ENCODE measurements around the gene RPP30.
"Not testable (repeated sequence)": the region's sequence is repeated elsewhere in the genome, so short reads cannot be mapped to it uniquely, and the experiment has no call there.

The RPP30 gene

GRCh38 chr10:90872648-90873020 lies 860 bp downstream of the RPP30 start:
- no peak for DNase-seq

- no peak for DNase-seq
These were observed 7.3 kb downstream of the RPP30 start for GRCh38 chr10:90879062-90879461.

GRCh38 chr10:90880059-90880719 lies 8.4 kb downstream of the RPP30 start:
- peak; percentile 57 for DNase-seq

GRCh38 chr10:90884431-90884830 lies 12.7 kb downstream of the RPP30 start:
- no peak for DNase-seq

GRCh38 chr10:90885176-90885575 lies 13.4 kb downstream of the RPP30 start:
- DNase-seq: no peak

- DNase-seq: no peak
These were observed 15.8 kb downstream of the RPP30 start for GRCh38 chr10:90887555-90887954.

GRCh38 chr10:90888387-90888786 lies 16.6 kb downstream of the RPP30 start:
- DNase-seq: no peak

GRCh38 chr10:90889636-90890035 lies 17.9 kb downstream of the RPP30 start:
- DNase-seq: no peak

GRCh38 chr10:90890347-90890746 lies 18.6 kb downstream of the RPP30 start:
- no peak for DNase-seq

GRCh38 chr10:90893190-90893589 lies 21.4 kb downstream of the RPP30 start:
- DNase-seq: no peak

GRCh38 chr10:90896916-90897315 lies 25.1 kb downstream of the RPP30 start:
- DNase-seq: not testable (repeated sequence)

GRCh38 chr10:90905925-90906324 lies 34.2 kb downstream of the RPP30 start:
- no peak for DNase-seq

GRCh38 chr10:90906596-90906995 lies 34.8 kb downstream of the RPP30 start:
- DNase-seq: no peak

GRCh38 chr10:90911133-90912051 lies 39.6 kb downstream of the RPP30 start:
- DNase-seq: peak; percentile 63

- no peak for DNase-seq
These were observed 40.4 kb downstream of the RPP30 start for GRCh38 chr10:90912174-90912573.

GRCh38 chr10:90912854-90913479 lies 41.2 kb downstream of the RPP30 start:
- DNase-seq: no peak

GRCh38 chr10:90913774-90914420 lies 42.1 kb downstream of the RPP30 start:
- no peak for DNase-seq

GRCh38 chr10:90914992-90915765 lies 43.4 kb downstream of the RPP30 start:
- DNase-seq: no peak

- DNase-seq: no peak
These were observed 43.9 kb downstream of the RPP30 start for GRCh38 chr10:90915766-90916075.

GRCh38 chr10:90916392-90917237 lies 44.8 kb downstream of the RPP30 start:
- DNase-seq: no peak

GRCh38 chr10:90917238-90917967 lies 45.6 kb downstream of the RPP30 start:
- no peak for DNase-seq
